Activated CD4-positive, alpha-beta T cell treated with anti-CD3 and anti-CD28 coated beads for 36 hours (primary cell): ENCODE results near the gene CUX1. TPM values are rescaled to one million over a fixed set of nuclear protein-coding genes. Genes with fewer than 3 reads are reported as not detected.

Experiments used
- ATAC-seq: fragments of 200-7000 bp; cut with Tn5 transposase; one replicate; pipeline ENCODE4 v1.10.0; 2021; ENCODE audit warnings: mild to moderate bottlenecking, moderate library complexity
- CTCF ChIA-PET: fragments of 350-600 bp; sonication (Branson Sonifier 250); formaldehyde crosslinking; loops from one replicate; lab custom pipeline; 2021; ENCODE audit warnings: antibody characterized with exemption; lab: Charles Lee
- POLR2A ChIA-PET: fragments of 350-600 bp; sonication (Branson Sonifier 250); formaldehyde crosslinking; loops from one replicate; lab custom pipeline; 2021; ENCODE audit warnings: antibody characterized with exemption, inconsistent platforms; lab: Charles Lee
- DNase-seq: peaks from one replicate; pipeline ENCODE4 v3.0.0-alpha.2; 2020
- H3K27ac Mint-ChIP-seq: one replicate; pipeline ENCODE4 v1.8.0; 2021; ENCODE audit warnings: mixed read lengths
- H3K27me3 Mint-ChIP-seq: one replicate; pipeline ENCODE4 v1.8.0; 2021; ENCODE audit warnings: mixed read lengths
- H3K36me3 Mint-ChIP-seq: one replicate; pipeline ENCODE4 v1.8.0; 2021; ENCODE audit warnings: low read depth, mixed read lengths
- H3K4me1 Mint-ChIP-seq: one replicate; pipeline ENCODE4 v1.8.0; 2021; ENCODE audit warnings: mixed read lengths
- H3K4me3 Mint-ChIP-seq: one replicate; pipeline ENCODE4 v1.8.0; 2021; ENCODE audit warnings: mild to moderate bottlenecking, moderate library complexity, mixed read lengths
- H3K9me3 Mint-ChIP-seq: one replicate; pipeline ENCODE4 v1.8.0; 2021; ENCODE audit warnings: low read depth, mixed read lengths
- intact Hi-C, 2 experiments: fragments of 100-400 bp; cut with DNase I in 1 of 2; cut with micrococcal nuclease in 1 of 2; formaldehyde crosslinking; loops; one replicate each; pipeline versions ENCODE4 v1.14.2 to v1.15.1; 2022 to 2024; cut with DNase I, micrococcal nuclease
- total RNA-seq, 2 experiments: library from RNA; stranded (reverse); gene quantifications; one replicate each; pipeline ENCODE4 v1.2.3, GENCODE V29; 2021

Gene CUX1
- total RNA-seq: 10 to 100 TPM; 21.6 to 23.5 TPM

GRCh38 chr7:101817471-101818286 lies at the start of gene CUX1:
CUX1 (plus strand) TSS chr7:101817626; CDS start chr7:101817640, 14 bp downstream.
- H3K4me1 Mint-ChIP-seq: peaks cover 26% of the 10 kb centered on the region

GRCh38 chr7:101768280-101768679 lies 49.1 kb upstream of the CUX1 start:
- ChIA-PET CTCF (interaction anchor here (0.6 kb wide), 1 partner anchor 25 kb away, joined by 3 read pairs; no protein-coding TSS in a partner anchor), POLR2A (no interaction called here)
- H3K4me3 Mint-ChIP-seq: no peak overlapping the region
- H3K27me3 Mint-ChIP-seq: peaks cover 2% of the 10 kb centered on the region
- H3K36me3 Mint-ChIP-seq: no peaks in the 10 kb centered on the region
- DNase-seq (no peak), ATAC-seq (no peak)
- intact Hi-C loops: no loop called here
- no peaks in the 10 kb centered on the region for H3K9me3 Mint-ChIP-seq
- no peaks in the 10 kb centered on the region for H3K4me1 Mint-ChIP-seq
- H3K27ac Mint-ChIP-seq: no peak overlapping the region

More at GRCh38 chr7:101817471-101818286, at the start of gene CUX1:
- ChIA-PET POLR2A (no interaction called here), CTCF (interaction anchor here (0.7 to 1.5 kb wide), 5 partner anchors 9 to 471 kb away, joined by 3 to 4 read pairs (median 3); no protein-coding TSS in a partner anchor)
- no peak for ATAC-seq
- peaks cover 2% of the 10 kb centered on the region for H3K27me3 Mint-ChIP-seq
- intact Hi-C loops: loop anchor here (5.0 to 10.0 kb wide), 3 partner anchors 457 to 653 kb away; partner anchors contain the start of gene VGF (in 1 of the 2)
- no peaks in the 10 kb centered on the region for H3K36me3 Mint-ChIP-seq
- H3K27ac Mint-ChIP-seq: no peak within 1 kb of the TSS
- peak; percentile 56 for DNase-seq
- H3K4me3 Mint-ChIP-seq: peak within 1 kb of the TSS; percentile 71
- H3K9me3 Mint-ChIP-seq: no peaks in the 10 kb centered on the region

DNA sequence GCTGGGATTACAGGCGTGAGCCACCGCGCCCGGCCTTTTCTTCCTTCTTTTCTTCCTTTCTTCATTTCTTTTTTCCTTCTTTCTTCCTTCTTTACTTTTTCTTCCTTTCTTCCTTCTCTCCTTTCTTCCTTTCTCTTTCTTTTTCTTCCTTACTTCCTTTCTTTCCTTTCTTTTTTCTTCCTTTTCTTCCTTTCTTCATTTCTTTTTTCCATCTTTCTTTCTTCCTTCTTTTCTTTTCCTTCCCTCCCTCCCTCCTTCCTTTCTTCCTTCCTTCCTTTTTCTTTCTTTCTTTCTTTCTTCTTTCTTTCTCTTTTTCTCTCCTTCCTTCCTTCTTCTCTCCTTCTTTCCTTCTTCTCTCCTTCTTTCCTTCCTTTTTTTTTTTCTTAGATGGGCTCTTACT lies 47.0 kb upstream of the CUX1 start:
- no peak for DNase-seq
- peaks cover 4% of the 10 kb centered on the region for H3K27me3 Mint-ChIP-seq
- H3K9me3 Mint-ChIP-seq: no peaks in the 10 kb centered on the region
- CTCF ChIA-PET: no interaction called here
- no peaks in the 10 kb centered on the region for H3K4me1 Mint-ChIP-seq
- no peak for ATAC-seq
- no peak overlapping the region for H3K27ac Mint-ChIP-seq
- no peaks in the 10 kb centered on the region for H3K36me3 Mint-ChIP-seq
- no peak overlapping the region for H3K4me3 Mint-ChIP-seq
- intact Hi-C loops: no loop called here
- POLR2A ChIA-PET: no interaction called here

DNA sequence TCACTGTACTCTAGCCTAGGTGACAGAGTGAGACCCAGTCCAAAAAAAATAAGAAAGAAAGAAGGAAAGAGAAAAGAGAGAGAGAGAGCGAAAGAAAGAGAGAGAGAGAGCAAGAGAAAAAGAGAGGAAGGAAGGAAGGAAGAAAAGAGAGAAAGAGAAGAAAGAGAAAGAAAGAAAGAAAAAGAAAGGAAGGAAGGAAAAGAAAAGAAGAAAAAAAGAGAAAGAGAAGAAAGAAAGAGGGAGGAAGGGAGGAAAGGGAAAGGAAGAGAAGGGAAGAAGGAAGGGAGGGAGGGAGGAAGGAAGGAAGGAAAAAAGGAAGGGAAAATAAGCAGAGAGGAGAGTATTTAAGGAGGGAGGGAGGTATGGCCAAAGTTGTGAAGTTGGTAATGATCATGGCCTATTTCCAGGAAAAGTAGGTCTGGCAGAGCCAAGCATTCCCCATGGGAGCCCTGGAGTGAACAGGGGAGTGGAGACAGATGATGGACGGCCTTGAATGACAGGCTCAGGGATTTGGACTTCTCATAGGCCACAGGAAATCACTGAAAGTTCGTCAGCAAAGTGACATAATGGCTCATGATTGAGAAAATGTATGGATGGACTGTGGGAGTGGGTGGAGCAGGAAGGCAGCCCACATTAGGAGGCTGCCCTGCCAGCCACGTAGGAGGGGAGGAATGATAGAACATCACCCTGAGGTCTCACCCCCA lies 44.8 kb upstream of the CUX1 start:
- ChIA-PET POLR2A (no interaction called here), CTCF (no interaction called here)
- Mint-ChIP-seq H3K27ac (no peak overlapping the region), H3K9me3 (no peaks in the 10 kb centered on the region), H3K4me1 (no peaks in the 10 kb centered on the region), H3K27me3 (peaks cover 4% of the 10 kb centered on the region), H3K4me3 (no peak overlapping the region), H3K36me3 (no peaks in the 10 kb centered on the region)
- intact Hi-C loops: no loop called here
- DNase-seq: no peak
- ATAC-seq: no peak

- peaks cover 2% of the 10 kb centered on the region for H3K27me3 Mint-ChIP-seq
- no peak overlapping the region for H3K4me3 Mint-ChIP-seq
- ChIA-PET POLR2A (no interaction called here), CTCF (no interaction called here)
- H3K9me3 Mint-ChIP-seq: no peaks in the 10 kb centered on the region
- DNase-seq: no peak
- intact Hi-C loops: no loop called here
- H3K27ac Mint-ChIP-seq: no peak overlapping the region
- no peak for ATAC-seq
- H3K36me3 Mint-ChIP-seq: no peaks in the 10 kb centered on the region
- H3K4me1 Mint-ChIP-seq: no peaks in the 10 kb centered on the region
Observed at GRCh38 chr7:101775181-101775580, 42.2 kb upstream of the CUX1 start.

DNA sequence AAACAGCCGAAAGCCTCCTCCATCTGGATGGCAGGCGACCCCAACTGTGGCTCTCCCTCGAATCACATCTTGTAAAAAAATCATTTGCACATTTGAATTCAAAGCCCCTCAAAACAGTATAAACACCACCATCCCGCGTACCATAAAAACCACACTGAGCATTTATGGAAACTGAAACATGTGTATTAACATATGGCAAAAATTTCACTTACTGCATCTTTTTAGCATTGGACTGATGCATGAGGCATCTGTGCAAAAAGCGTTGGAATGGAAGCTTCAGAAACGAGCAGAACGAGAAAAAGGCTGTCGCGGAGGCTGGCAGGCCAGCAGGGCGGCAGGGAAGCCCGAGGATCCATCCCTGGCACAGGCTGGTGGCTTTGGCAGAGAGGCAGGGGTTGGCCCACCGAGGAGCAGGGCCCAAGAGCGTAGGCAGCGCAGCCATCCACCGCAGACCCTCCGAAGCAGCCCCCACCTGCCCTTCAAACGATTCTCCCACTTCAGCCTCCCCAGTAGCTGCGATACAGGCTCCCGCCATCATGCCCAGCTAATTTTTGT lies 39.3 kb upstream of the CUX1 start:
- no peaks in the 10 kb centered on the region for H3K9me3 Mint-ChIP-seq
- no peaks in the 10 kb centered on the region for H3K4me1 Mint-ChIP-seq
- intact Hi-C loops: no loop called here
- ATAC-seq (no peak), DNase-seq (no peak)
- CTCF ChIA-PET: no interaction called here
- POLR2A ChIA-PET: no interaction called here
- no peaks in the 10 kb centered on the region for H3K36me3 Mint-ChIP-seq
- H3K27ac Mint-ChIP-seq: no peak overlapping the region
- peaks cover 2% of the 10 kb centered on the region for H3K27me3 Mint-ChIP-seq
- H3K4me3 Mint-ChIP-seq: no peak overlapping the region

- Mint-ChIP-seq H3K36me3 (no peaks in the 10 kb centered on the region), H3K27ac (no peak overlapping the region), H3K27me3 (peaks cover 5% of the 10 kb centered on the region), H3K4me3 (no peak overlapping the region), H3K4me1 (peaks cover under 1% of the 10 kb centered on the region), H3K9me3 (no peaks in the 10 kb centered on the region)
- ATAC-seq (no peak), DNase-seq (no peak)
- ChIA-PET POLR2A (no interaction called here), CTCF (interaction anchor here (0.6 kb wide), 1 partner anchor 453 kb away, joined by 3 read pairs; no protein-coding TSS in a partner anchor)
- intact Hi-C loops: no loop called here
Observed at GRCh38 chr7:101779267-101779666, 38.2 kb upstream of the CUX1 start.

DNA sequence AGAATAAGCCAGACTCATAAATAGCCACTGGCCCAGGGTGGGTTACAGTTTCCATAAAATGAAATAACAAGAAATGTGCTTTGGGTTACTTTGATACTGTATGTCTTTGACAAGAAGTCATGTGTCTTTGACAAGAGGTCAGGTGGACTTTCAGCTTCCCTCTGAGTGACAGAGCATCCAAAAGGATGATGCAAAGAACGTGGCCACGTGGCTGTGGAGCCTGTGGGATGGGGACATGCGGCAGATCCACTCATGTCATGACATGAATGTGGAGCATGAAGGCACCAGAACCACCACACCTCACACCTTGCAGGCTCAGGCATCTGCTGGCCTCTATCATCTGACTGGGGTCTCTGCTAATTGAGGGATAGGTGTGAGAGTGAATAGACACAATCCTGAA lies 37.1 kb upstream of the CUX1 start:
- intact Hi-C loops: no loop called here
- peaks cover 3% of the 10 kb centered on the region for H3K4me1 Mint-ChIP-seq
- peaks cover 7% of the 10 kb centered on the region for H3K27me3 Mint-ChIP-seq
- ChIA-PET CTCF (interaction anchor here (0.7 kb wide), 1 partner anchor 95 kb away, joined by 3 read pairs; no protein-coding TSS in a partner anchor), POLR2A (no interaction called here)
- ATAC-seq (no peak), DNase-seq (no peak)
- no peak overlapping the region for H3K4me3 Mint-ChIP-seq
- H3K36me3 Mint-ChIP-seq: no peaks in the 10 kb centered on the region
- H3K9me3 Mint-ChIP-seq: no peaks in the 10 kb centered on the region
- no peak overlapping the region for H3K27ac Mint-ChIP-seq

DNA sequence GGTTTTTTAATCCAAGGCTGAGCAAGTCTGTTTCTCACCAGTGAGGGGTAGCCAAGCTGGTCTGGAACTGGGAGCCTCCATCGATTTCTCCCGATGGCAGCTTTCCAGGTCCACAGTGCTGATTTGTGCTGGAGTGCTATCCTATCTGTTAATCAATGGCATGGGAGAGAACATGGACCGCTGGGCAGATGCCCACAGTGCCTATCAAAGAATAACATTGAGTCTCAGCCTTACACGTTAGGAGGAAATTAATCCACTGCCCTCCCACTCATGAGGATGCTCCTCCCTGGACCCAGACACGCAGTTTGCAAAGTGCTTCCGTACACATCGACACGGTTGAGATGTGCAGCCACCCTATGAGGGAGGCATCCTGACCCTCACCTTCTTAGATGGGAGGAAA lies 36.0 kb upstream of the CUX1 start:
- H3K36me3 Mint-ChIP-seq: no peaks in the 10 kb centered on the region
- peaks cover 7% of the 10 kb centered on the region for H3K27me3 Mint-ChIP-seq
- ChIA-PET POLR2A (no interaction called here), CTCF (interaction anchor here (0.7 kb wide), 1 partner anchor 13 kb away, joined by 3 read pairs; no protein-coding TSS in a partner anchor)
- peaks cover 3% of the 10 kb centered on the region for H3K4me1 Mint-ChIP-seq
- intact Hi-C loops: no loop called here
- no peak overlapping the region for H3K27ac Mint-ChIP-seq
- no peak for ATAC-seq
- no peak overlapping the region for H3K4me3 Mint-ChIP-seq
- DNase-seq: no peak
- no peaks in the 10 kb centered on the region for H3K9me3 Mint-ChIP-seq

DNA sequence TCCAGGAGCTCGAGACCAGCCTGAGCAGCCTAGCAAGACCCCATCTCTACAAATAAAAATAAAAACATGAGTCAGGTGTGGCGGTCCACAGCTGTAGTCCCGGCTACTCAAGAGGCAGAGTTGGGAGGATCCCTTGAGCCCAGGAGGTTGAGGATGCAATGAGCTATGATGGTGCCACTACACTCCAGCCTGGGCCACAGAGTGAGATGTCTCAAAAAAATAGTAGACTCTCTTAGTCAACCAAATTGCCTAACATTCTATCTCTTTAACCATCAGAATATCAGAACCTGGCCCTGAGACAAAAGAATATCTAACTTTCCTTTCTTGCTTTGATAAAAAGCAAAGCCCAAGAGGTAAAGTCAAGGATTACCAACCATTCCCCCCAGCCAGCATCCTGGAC lies 35.0 kb upstream of the CUX1 start:
- intact Hi-C loops: no loop called here
- POLR2A ChIA-PET: no interaction called here
- CTCF ChIA-PET: interaction anchor here (0.7 kb wide), 1 partner anchor 22 kb away, joined by 3 read pairs; no protein-coding TSS in a partner anchor

DNA sequence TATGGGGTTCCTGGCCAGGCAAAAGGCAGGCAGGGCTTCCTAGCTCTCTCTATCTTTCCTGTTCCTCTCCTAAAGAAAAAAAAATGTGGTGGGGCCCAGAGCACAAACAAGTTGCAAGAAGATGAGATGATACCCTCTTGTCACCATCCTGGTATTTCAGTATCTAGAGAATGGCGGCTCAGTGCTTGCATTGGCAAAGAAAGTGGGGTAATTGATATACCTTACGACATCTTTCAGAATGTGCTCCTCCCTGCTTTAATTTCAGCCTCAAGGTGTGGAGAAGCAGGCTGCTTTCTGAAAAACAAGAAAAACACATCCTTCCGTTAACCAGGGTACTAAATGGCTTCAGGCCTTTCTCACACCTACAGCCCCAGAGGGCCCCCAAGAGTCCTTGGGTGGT lies 34.5 kb upstream of the CUX1 start:
- intact Hi-C loops: no loop called here
- DNase-seq (no peak), ATAC-seq (no peak)
- no peak overlapping the region for H3K27ac Mint-ChIP-seq
- ChIA-PET POLR2A (no interaction called here), CTCF (interaction anchor here (0.7 kb wide), 1 partner anchor 22 kb away, joined by 3 read pairs; no protein-coding TSS in a partner anchor)
- peaks cover 7% of the 10 kb centered on the region for H3K27me3 Mint-ChIP-seq
- no peaks in the 10 kb centered on the region for H3K36me3 Mint-ChIP-seq
- H3K9me3 Mint-ChIP-seq: no peaks in the 10 kb centered on the region
- H3K4me1 Mint-ChIP-seq: peaks cover 3% of the 10 kb centered on the region
- no peak overlapping the region for H3K4me3 Mint-ChIP-seq

More for the DNA sequence above, 35.0 kb upstream of the CUX1 start:
- no peak for DNase-seq
- Mint-ChIP-seq H3K27ac (no peak overlapping the region), H3K4me1 (peaks cover 3% of the 10 kb centered on the region), H3K27me3 (peaks cover 7% of the 10 kb centered on the region), H3K4me3 (no peak overlapping the region), H3K9me3 (no peaks in the 10 kb centered on the region), H3K36me3 (no peaks in the 10 kb centered on the region)
- no peak for ATAC-seq
